ENCODE data around the gene INTU.

DNA sequence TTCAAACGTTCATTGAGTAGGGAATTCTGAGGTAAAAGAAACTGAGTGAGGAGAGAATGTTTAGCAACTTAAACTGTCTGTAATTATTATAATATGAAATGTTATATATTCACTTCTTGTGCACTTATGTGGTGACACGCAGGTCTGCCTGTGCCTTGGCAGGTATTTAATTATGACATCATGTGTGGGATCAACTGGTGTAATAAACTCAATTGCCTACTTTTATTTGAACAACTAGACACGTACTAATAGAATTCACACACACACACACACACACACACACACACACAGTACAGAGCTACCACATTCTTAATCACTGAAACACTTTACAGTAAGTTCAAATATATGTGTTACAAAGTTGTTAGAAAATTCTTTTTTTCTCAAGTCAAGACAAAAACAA lies 76.7 kb downstream of the INTU start:
- TF ChIP-seq, protein P1, sequence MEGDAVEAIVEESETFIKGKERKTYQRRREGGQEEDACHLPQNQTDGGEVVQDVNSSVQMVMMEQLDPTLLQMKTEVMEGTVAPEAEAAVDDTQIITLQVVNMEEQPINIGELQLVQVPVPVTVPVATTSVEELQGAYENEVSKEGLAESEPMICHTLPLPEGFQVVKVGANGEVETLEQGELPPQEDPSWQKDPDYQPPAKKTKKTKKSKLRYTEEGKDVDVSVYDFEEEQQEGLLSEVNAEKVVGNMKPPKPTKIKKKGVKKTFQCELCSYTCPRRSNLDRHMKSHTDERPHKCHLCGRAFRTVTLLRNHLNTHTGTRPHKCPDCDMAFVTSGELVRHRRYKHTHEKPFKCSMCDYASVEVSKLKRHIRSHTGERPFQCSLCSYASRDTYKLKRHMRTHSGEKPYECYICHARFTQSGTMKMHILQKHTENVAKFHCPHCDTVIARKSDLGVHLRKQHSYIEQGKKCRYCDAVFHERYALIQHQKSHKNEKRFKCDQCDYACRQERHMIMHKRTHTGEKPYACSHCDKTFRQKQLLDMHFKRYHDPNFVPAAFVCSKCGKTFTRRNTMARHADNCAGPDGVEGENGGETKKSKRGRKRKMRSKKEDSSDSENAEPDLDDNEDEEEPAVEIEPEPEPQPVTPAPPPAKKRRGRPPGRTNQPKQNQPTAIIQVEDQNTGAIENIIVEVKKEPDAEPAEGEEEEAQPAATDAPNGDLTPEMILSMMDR (IDR thresholded peaks at IDR 0.05; ENCODE audit: insufficient read depth, low read length, poor library complexity, severe bottlenecking), result no peak
- TF ChIP-seq EZH2phosphoT487 (conservative IDR thresholded peaks at IDR 0.05; ENCODE audit: low read length), result no peak

Data from SU-DHL-6 (cell line).